HTR-8/SVneo (cell line): ENCODE data around the gene PARP6.
A peak's percentile ranks its signal among the peaks of the same experiment; 100 is the strongest.

ENCODE experiments used
- DNase-seq: peaks from one replicate; pipeline ENCODE4 v3.0.0; 2011; ENCODE audit warnings: low spot score, mixed read lengths; ENCODE audit not compliant: insufficient read length
- FAIRE-seq: peaks from 2 replicates; lab custom pipeline; 2011; peaks lifted over from hg19 to GRCh38; lab: Jason Lieb, UNC

The PARP6 gene

DNA sequence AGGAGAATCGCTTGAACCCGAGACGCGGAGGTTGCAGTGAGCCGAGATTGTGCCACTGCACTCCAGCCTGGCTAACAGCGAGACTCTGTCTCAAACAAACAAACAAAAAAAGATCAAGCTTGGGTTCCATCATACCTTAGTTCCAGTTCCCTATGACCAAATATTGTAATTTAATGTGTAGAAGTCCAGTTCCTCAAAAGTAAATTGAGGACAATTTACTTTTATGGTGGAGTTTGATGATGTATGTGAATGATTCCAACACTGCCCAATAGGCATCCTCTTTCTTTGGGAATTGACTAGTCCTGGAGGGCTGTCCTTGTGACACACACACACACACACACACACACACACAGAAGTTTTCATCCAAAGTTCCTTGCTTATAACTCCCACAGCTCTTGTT lies 38.6 kb downstream of the PARP6 start:
- FAIRE-seq (no peak), DNase-seq (no peak)

- peak; percentile 63 for DNase-seq
- no peak for FAIRE-seq
Observed at GRCh38 chr15:72231833-72232478, 40.4 kb downstream of the PARP6 start.

GRCh38 chr15:72231066-72231832 lies 41.1 kb downstream of the PARP6 start, which contains the start of gene PKM:
TSS of gene PKM (minus strand) at chr15:72231190. CDS start at chr15:72219097, 12,093 bp downstream.
- peak; percentile 94 for FAIRE-seq

GRCh38 chr15:72230197-72231065 lies 41.9 kb downstream of the PARP6 start:
- FAIRE-seq, result peak; percentile 95
- peak; percentile 83 for DNase-seq

More at GRCh38 chr15:72231066-72231832, 41.1 kb downstream of the PARP6 start, which contains the start of gene PKM:
- DNase-seq, result peak; percentile 94

DNA sequence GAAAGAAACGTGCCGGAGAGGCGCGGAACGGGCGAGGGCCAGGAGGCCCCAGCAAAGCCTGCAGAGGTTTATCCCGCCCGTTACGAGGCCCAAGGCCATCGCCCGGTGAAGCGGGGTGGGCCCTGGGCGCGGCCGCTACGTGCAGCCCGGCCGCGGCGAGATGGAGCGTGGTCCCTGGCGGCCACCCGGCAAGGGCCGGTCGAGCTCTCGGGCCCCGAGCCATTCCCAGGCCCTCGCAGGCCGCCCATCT lies 42.5 kb downstream of the PARP6 start:
- no peak for FAIRE-seq
- DNase-seq, result no peak

GRCh38 chr15:72229076-72229946 lies 43.0 kb downstream of the PARP6 start:
- FAIRE-seq (no peak), DNase-seq (no peak)

GRCh38 chr15:72227720-72228119 lies 44.6 kb downstream of the PARP6 start:
- FAIRE-seq (no peak), DNase-seq (no peak)

- FAIRE-seq, result no peak
Observed at GRCh38 chr15:72227192-72227586, 45.2 kb downstream of the PARP6 start.

GRCh38 chr15:72223278-72223677 lies 49.1 kb downstream of the PARP6 start:
- peak; percentile 28 for FAIRE-seq
- no peak for DNase-seq

More at GRCh38 chr15:72227192-72227586, 45.2 kb downstream of the PARP6 start:
- DNase-seq, result no peak

DNA sequence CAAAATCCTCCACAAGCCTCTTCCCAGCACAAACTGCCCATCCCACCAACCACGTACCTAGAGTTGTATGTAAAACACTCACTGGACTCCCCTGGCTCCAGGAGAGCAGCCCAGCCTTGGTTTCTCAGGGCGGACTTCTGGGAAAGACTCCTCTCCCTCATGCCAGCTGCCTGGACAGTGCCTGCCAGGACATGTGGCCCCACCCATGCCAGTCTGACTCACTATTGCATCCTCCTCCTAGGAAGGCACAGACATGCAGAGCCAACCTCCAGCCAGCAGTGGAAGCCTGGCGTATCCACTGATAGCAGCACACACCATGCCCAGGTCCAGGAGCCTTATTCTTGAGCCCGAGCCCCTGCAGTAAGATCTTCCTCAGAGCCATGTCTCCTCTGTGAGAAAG lies 50.0 kb downstream of the PARP6 start:
- no peak for FAIRE-seq
- DNase-seq, result peak; percentile 71

GRCh38 chr15:72220687-72221086 lies 51.7 kb downstream of the PARP6 start:
- FAIRE-seq, result no peak
- DNase-seq, result no peak

DNA sequence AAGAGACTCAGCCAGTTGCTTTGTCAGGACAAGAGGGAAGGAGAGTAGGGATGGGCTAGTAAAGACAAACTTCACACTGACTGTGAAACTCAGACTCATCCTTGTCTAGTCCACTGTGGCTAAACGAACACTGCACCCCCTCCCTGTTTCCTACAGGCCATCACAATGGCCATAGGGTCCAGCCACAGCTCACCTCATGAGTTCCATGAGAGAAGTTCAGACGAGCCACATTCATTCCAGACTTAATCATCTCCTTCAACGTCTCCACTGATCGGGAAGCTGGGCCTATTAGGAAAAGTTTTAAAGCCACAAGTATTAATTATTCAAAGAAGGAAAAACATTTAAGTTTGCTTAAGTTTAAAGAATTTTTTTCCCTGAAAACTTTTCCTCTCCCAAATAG lies 55.1 kb downstream of the PARP6 start:
- DNase-seq (no peak), FAIRE-seq (no peak)

DNA sequence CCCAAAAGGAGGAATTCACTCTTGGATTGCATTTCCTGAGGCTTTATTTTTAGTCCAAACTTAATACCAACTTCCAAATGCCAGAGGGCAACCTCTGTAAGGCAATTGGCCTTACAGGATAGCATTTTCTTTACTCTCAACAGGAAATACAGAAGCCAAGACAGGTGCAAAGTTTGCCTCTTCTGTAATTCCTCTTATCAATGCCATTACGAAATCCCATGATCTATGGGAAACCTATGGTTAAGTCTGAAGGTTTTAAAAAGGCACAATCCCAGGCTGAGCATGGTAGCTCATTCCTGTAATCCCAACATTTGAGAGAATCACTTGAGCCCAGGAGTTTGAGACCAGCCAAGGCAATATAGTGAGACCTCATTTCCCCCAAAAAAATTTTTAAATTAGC lies 56.3 kb downstream of the PARP6 start:
- no peak for FAIRE-seq
- no peak for DNase-seq

DNA sequence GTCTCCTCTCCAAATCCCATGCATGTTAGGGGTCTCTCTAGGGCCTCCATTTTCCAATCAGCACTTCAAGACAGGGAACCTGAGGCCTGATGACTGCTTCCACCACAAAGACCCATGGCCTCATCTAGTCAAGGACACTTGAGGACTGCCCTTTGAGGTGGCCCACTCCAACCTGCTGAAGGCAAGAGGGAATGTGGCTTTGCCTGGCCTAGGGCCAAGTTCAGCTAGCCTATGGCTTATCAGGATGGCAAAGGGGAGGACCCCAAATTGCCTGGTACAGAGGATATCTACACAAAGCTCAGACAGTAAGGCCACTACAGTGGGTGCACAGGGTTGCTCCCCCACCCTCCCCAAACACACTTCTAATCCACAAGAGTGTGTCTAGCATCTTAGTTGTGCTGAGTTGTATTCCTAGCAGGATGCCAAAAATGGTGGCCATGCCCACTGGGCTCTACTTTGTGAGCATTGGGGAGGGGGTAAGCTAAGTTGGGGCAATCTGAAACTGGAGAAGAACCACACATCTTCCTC lies 64.7 kb downstream of the PARP6 start:
- DNase-seq, result no peak
- FAIRE-seq, result no peak

DNA sequence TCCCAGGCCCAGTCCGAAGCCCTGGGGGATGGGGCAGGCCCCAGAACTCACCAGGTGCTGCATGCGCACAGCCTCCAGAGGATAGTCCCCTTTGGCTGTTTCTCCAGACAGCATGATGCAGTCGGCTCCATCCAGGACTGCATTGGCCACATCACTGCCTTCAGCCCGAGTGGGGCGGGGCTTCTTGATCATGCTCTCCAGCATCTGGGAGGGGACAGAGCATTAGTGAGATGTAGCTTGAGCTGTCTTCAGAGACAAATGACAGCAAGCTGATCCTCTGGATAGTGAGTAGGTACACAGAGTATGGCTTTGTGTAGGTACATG lies 65.7 kb downstream of the PARP6 start:
- no peak for FAIRE-seq

DNA sequence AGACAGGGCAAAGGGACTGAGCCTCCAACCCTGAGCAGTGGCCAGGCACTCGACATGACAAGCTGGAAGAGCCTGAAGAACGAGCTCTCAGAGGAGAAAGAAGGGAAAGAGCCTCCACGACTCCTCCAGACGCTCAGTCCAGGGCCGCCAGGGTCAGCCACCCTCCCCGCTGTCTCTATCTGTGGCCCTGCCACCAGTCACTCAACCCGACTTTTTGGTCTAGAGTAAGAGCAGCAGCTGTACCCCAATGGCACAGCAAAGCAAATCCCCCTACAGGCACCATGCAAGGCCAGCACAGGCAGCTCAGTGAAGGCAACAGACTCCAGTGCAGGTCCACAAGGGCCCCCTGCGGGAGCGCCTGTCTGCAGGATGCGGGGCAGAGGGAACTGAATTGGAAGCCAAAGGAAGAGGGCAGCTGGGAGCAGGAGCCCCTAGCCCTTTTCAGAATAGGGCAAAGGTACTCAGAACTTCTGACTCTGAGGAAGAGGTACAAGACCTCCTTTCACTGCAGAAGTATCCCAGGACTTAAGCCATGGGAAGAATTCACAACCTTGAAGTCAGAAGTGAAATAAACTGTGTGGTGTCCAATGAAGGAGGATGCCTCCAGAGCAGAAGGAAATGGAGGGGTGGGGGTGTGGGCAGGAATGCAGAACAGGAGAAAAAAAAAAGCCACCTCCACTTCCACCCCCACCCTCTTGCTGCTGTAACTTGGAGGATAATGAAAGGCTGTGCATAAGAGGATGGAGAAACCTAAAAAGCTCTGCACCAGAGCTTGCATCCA lies 66.3 kb downstream of the PARP6 start:
- no peak for DNase-seq
- FAIRE-seq, result no peak

More for the DNA sequence above, 65.7 kb downstream of the PARP6 start:
- no peak for DNase-seq

- DNase-seq, result no peak
- FAIRE-seq, result no peak
Observed at GRCh38 chr15:72205273-72205672, 67.1 kb downstream of the PARP6 start.

GRCh38 chr15:72203507-72203837 lies 68.9 kb downstream of the PARP6 start:
- no peak for DNase-seq
- no peak for FAIRE-seq

DNA sequence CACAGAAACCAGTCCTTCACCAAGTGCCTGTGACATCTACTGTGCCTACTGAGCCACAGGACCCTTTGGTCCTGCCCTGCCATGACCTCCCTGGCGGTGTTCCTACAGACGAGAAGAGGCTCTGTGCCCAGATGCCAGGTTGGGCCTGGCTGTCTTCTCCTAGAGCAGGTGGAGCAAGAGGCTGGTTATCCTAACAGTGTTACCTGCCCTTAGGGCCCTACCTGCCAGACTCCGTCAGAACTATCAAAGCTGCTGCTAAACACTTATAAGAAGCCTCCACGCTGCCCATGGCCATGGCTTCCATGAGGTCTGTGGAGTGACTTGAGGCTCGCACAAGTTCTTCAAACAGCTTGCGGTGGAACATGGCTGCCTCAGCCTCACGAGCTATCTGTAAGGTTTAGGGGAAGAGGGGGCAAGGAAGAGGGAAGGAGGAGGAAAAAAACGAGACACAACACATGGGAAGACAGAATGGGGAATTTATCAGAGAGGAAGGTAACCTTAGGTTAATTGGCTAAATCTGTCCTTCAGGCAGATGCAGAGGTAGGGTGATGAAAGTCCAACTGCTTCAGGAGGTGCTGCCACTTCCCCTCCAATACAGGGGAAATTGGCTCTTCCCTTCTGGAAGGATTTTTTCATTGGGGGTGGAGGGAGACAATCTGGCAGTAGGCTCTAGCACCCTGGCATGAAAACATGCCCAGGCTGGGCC lies 69.4 kb downstream of the PARP6 start:
- peak; percentile 28 for FAIRE-seq
- DNase-seq, result no peak
